Smooth muscle cell (in vitro differentiated cells): Measurements from ENCODE around the gene RNF220. TPM values are rescaled to one million over a fixed set of nuclear protein-coding genes. Genes with fewer than 3 reads are reported as not detected.

Source experiments
- DNase-seq: peaks from one replicate; lab custom pipeline; 2025; ENCODE audit not compliant: unreplicated experiment; lab: John Stamatoyannopoulos, UW
- H2AFZ ChIP-seq: fragments of 200-600 bp; sonication (generic); 2 replicates; pipeline ENCODE4 v1.6.0; 2016; ENCODE audit warnings: antibody characterized with exemption, low read depth, mild to moderate bottlenecking
- H3F3A ChIP-seq: fragments of 200-600 bp; sonication (generic); 2 replicates; pipeline ENCODE4 v1.6.0; 2017; ENCODE audit warnings: antibody characterized with exemption, low read depth
- H3K27ac ChIP-seq: fragments of 200-600 bp; sonication (generic); 2 replicates; pipeline ENCODE4 v1.5.1; 2016; ENCODE audit warnings: low read depth, mild to moderate bottlenecking
- H3K27me3 ChIP-seq: fragments of 200-600 bp; sonication (generic); 2 replicates; pipeline ENCODE4 v1.6.1; 2016; ENCODE audit warnings: low read depth, mild to moderate bottlenecking
- H3K36me3 ChIP-seq: fragments of 200-600 bp; sonication (generic); 2 replicates; pipeline ENCODE4 v1.5.1; 2016; ENCODE audit warnings: low read depth
- H3K4me1 ChIP-seq: fragments of 200-600 bp; sonication (generic); 2 replicates; pipeline ENCODE4 v1.5.1; 2016; ENCODE audit warnings: low read depth
- H3K4me2 ChIP-seq: fragments of 200-600 bp; sonication (generic); 2 replicates; pipeline ENCODE4 v1.6.0; 2016; ENCODE audit warnings: mild to moderate bottlenecking
- H3K4me3 ChIP-seq: fragments of 200-600 bp; sonication (generic); 2 replicates; pipeline ENCODE4 v1.5.1; 2016; ENCODE audit warnings: mild to moderate bottlenecking
- H3K79me2 ChIP-seq: fragments of 200-600 bp; sonication (generic); 2 replicates; pipeline ENCODE4 v1.6.0; 2016; ENCODE audit warnings: low read depth, mild to moderate bottlenecking
- H3K9ac ChIP-seq: fragments of 200-600 bp; sonication (generic); 2 replicates; pipeline ENCODE4 v1.6.0; 2016; ENCODE audit warnings: low read depth
- H3K9me3 ChIP-seq: fragments of 200-600 bp; sonication (generic); replicated peaks from 2 replicates; pipeline ENCODE4 v1.5.1; 2016; ENCODE audit warnings: low read depth
- H4K20me1 ChIP-seq: fragments of 200-600 bp; sonication (generic); 2 replicates; pipeline ENCODE4 v1.6.0; 2016; ENCODE audit warnings: low read depth
- WGBS: methylation state at CpG from one replicate; pipeline ENCODE4 v1.1.7; 2016; ENCODE audit warnings: low lambda C conversion rate; 5-methylcytosine and 5-hydroxymethylcytosine counted together
- polyA plus RNA-seq: library from polyadenylated mRNA; unstranded; fragments of >200 nt; fragmentation: Nextera tagmentation; extraction: Ambion mirVana; gene quantifications from 2 replicates; pipeline ENCODE4 v1.2.1, GENCODE V29; 2016
- total RNA-seq: library from RNA; depleted of rRNA; stranded (reverse); fragments of >200 nt; gene quantifications from 2 replicates; pipeline ENCODE4 v1.2.3, GENCODE V29; 2014
- TF ChIP-seq, protein P1 (sequence below): fragments of 200-600 bp; sonication (generic); IDR thresholded peaks from 2 replicates; pipeline ENCODE4 v1.5.1; 2017; ENCODE audit warnings: borderline replicate concordance, mild to moderate bottlenecking, antibody characterized with exemption; ENCODE audit not compliant: insufficient read depth, poor library complexity, severe bottlenecking

RNF220 gene
- total and polyA plus RNA-seq, 2 experiments from 2014 or later: 65.8 to 71.1 TPM

DNA sequence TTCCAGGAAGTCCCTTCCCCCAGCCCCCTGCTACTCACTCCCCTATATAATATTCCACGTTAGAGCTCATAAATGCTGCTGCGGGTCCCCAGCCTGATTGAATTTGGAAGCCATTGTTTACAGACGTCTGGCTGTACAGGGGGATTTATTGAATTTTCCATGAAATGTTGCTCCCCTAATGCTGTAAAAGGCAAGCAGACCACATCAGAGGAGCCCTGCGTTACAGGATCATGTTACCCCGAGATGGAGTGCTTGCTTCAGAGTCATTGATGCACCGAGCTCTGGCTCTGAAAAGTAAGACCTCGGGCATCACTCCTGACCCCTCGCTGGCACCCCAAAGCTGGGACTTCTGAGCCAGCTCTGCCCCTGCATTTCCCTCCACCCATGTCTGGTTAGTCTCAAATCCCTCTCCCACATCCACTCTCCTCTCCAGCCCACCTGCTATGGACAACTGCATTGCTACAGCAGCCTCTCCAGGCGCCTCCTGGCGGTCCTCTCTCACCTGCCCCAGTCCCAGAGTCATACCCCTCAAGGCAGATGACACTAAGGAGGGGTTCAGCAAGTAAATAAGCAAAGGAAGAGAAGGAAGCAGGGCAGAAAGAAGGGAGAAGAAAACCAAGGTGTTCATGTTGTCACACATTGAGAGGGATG, 141.5 kb downstream of the RNF220 start:
- 68% methylated on average over 10 of the region's 10 CpGs for WGBS
- H3K27me3 ChIP-seq: peaks cover 18% of the 10 kb centered on the region
- H3K4me1 ChIP-seq: peaks cover 18% of the 10 kb centered on the region
- H3K79me2 ChIP-seq: no peaks in the 10 kb centered on the region
- H3K9me3 ChIP-seq: no peaks in the 10 kb centered on the region
- H2AFZ ChIP-seq: no peak overlapping the region
- no peak overlapping the region for H3K9ac ChIP-seq
- DNase-seq: no peak
- TF ChIP-seq, protein P1, sequence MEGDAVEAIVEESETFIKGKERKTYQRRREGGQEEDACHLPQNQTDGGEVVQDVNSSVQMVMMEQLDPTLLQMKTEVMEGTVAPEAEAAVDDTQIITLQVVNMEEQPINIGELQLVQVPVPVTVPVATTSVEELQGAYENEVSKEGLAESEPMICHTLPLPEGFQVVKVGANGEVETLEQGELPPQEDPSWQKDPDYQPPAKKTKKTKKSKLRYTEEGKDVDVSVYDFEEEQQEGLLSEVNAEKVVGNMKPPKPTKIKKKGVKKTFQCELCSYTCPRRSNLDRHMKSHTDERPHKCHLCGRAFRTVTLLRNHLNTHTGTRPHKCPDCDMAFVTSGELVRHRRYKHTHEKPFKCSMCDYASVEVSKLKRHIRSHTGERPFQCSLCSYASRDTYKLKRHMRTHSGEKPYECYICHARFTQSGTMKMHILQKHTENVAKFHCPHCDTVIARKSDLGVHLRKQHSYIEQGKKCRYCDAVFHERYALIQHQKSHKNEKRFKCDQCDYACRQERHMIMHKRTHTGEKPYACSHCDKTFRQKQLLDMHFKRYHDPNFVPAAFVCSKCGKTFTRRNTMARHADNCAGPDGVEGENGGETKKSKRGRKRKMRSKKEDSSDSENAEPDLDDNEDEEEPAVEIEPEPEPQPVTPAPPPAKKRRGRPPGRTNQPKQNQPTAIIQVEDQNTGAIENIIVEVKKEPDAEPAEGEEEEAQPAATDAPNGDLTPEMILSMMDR: no peak
- no peak overlapping the region for H3K4me3 ChIP-seq
- no peak overlapping the region for H3K4me2 ChIP-seq
- no peak overlapping the region for H3K27ac ChIP-seq
- no peaks in the 10 kb centered on the region for H3K36me3 ChIP-seq
- no peaks in the 10 kb centered on the region for H3F3A ChIP-seq
- no peaks in the 10 kb centered on the region for H4K20me1 ChIP-seq

DNA sequence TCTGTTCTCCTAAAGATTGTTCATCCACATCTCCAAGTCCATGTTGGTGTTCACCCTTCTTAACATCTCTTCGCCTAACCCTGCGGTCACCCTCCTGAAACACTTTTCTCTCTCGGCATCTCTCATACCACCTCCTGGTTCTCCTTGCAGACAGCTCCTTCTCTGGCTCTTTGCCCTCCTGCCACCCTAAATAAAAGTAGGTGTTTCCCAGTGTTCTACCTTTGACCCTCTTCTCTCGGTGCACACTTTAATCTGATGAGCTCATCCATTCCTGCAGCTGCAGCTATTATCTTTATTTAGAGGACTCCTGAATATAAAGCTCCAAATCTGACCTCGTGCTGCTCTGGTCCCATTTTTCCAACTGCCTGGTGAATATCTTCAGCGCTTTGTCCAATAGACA, 142.3 kb downstream of the RNF220 start:
- Histone ChIP-seq H3K27me3 (peaks cover 12% of the 10 kb centered on the region), H2AFZ (no peak overlapping the region), H3F3A (no peaks in the 10 kb centered on the region), H3K36me3 (no peaks in the 10 kb centered on the region), H3K4me3 (no peak overlapping the region), H3K27ac (no peak overlapping the region), H3K4me2 (no peak overlapping the region), H3K79me2 (no peaks in the 10 kb centered on the region), H4K20me1 (no peaks in the 10 kb centered on the region), H3K9ac (no peak overlapping the region), H3K9me3 (no peaks in the 10 kb centered on the region), H3K4me1 (peaks cover 15% of the 10 kb centered on the region)
- TF ChIP-seq, protein P1: no peak
- no peak for DNase-seq
- 95% methylated on average over 6 of the region's 6 CpGs for WGBS

DNA sequence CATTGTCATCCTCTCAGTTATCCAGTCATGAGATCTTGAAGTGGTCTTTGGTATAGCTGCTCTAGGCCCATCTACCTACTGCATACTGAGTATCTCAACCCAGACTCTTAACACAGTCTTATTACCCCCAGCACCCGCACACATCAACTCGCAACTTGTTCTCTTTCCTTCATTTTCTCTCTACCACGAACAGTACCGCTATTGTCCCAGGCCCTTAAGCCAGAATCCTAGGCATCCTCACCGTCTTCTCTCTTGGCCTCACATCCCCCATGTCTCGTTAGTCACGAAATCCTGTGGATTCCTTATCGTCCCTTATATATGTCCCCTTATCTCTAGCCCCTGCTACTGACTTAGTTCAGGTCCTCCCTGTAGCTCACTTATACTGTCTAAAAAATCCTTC, 142.8 kb downstream of the RNF220 start:
- Histone ChIP-seq H3K4me1 (peaks cover 10% of the 10 kb centered on the region), H3K9me3 (no peaks in the 10 kb centered on the region), H3K27me3 (peaks cover 7% of the 10 kb centered on the region), H3K79me2 (no peaks in the 10 kb centered on the region), H2AFZ (no peak overlapping the region), H3K4me3 (no peak overlapping the region), H3K9ac (no peak overlapping the region), H3K36me3 (no peaks in the 10 kb centered on the region), H3K4me2 (no peak overlapping the region), H3K27ac (no peak overlapping the region), H4K20me1 (no peaks in the 10 kb centered on the region), H3F3A (no peaks in the 10 kb centered on the region)
- TF ChIP-seq, protein P1: no peak
- 64% methylated on average over 8 of the region's 8 CpGs for WGBS
- DNase-seq: no peak

DNA sequence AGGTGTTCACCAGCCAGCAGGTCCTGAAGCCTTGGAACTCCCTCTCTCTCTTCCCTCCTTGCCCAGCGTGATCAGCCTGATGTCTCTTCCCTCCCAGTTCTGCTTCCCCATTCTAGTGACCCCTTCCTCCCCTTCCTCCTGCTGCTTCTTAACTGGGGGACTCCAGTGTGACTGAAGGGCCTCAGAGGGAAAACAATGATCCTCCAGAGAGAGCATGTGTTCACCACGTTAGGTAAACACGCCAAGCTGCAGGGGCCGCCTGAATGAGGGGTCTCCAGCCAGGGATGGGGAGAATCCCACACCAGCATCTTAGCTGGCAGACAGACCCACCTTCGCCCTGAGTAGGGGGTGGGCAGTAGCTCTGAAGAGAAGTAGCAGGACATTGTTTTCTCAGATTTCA, 144.5 kb downstream of the RNF220 start:
- no peaks in the 10 kb centered on the region for H3K79me2 ChIP-seq
- no peaks in the 10 kb centered on the region for H4K20me1 ChIP-seq
- 91% methylated on average over 5 of the region's 5 CpGs for WGBS
- H2AFZ ChIP-seq: no peak overlapping the region
- no peak overlapping the region for H3K4me3 ChIP-seq
- no peaks in the 10 kb centered on the region for H3F3A ChIP-seq
- H3K27ac ChIP-seq: no peak overlapping the region
- DNase-seq: no peak
- no peaks in the 10 kb centered on the region for H3K36me3 ChIP-seq
- TF ChIP-seq, protein P1: no peak
- peaks cover 4% of the 10 kb centered on the region for H3K27me3 ChIP-seq
- H3K9me3 ChIP-seq: no peaks in the 10 kb centered on the region
- H3K4me2 ChIP-seq: no peak overlapping the region
- no peak overlapping the region for H3K9ac ChIP-seq
- H3K4me1 ChIP-seq: no peaks in the 10 kb centered on the region
